GM12892 (cell line): ENCODE results near the gene GLB1L3.
"Not testable (repeated sequence)": the region's sequence is repeated elsewhere in the genome, so short reads cannot be mapped to it uniquely, and the experiment has no call there.

Experiments used
- DNase-seq: peaks from one replicate; pipeline ENCODE4 v3.0.0; 2011; ENCODE audit not compliant: insufficient read length
- FAIRE-seq: peaks from 2 replicates; lab custom pipeline; 2011; peaks lifted over from hg19 to GRCh38; lab: Jason Lieb, UNC
- POLR2A ChIP-seq: IDR thresholded peaks from 2 replicates; pipeline ENCODE4 v1.6.1; 2011; ENCODE audit warnings: low read depth, low read length, control low read depth
- POLR2AphosphoS5 ChIP-seq: IDR thresholded peaks from 2 replicates; pipeline ENCODE4 v1.6.1; 2011; ENCODE audit warnings: low read depth, low read length, control low read depth
- TAF1 ChIP-seq: IDR thresholded peaks from 2 replicates; pipeline ENCODE4 v1.6.1; 2011; ENCODE audit warnings: low read depth, mild to moderate bottlenecking, control low read depth, low read length, borderline replicate concordance

Gene GLB1L3

GRCh38 chr11:134282121-134283045 is 6.2 kb downstream of the GLB1L3 start:
- no peak for TF ChIP-seq POLR2A
- TF ChIP-seq TAF1 = no peak
- no peak for TF ChIP-seq POLR2AphosphoS5
- DNase-seq = no peak
- no peak for FAIRE-seq

GRCh38 chr11:134283461-134284230 is 7.5 kb downstream of the GLB1L3 start:
- TF ChIP-seq POLR2A (no peak), TAF1 (no peak), POLR2AphosphoS5 (no peak)
- FAIRE-seq = no peak
- no peak for DNase-seq

- not testable (repeated sequence) for FAIRE-seq, DNase-seq
Measured at GRCh38 chr11:134284349-134284748, 8.2 kb downstream of the GLB1L3 start.

GRCh38 chr11:134287561-134287960 is 11.4 kb downstream of the GLB1L3 start:
- FAIRE-seq = no peak
- DNase-seq = no peak
- TF ChIP-seq POLR2A (no peak), POLR2AphosphoS5 (no peak), TAF1 (no peak)

GRCh38 chr11:134288486-134288885 is 12.3 kb downstream of the GLB1L3 start:
- FAIRE-seq = no peak
- TF ChIP-seq POLR2AphosphoS5 (no peak), TAF1 (no peak), POLR2A (no peak)

GRCh38 chr11:134289167-134289566 is 13.0 kb downstream of the GLB1L3 start:
- TF ChIP-seq POLR2AphosphoS5 (no peak), POLR2A (no peak), TAF1 (no peak)
- FAIRE-seq (no peak), DNase-seq (no peak)

More at GRCh38 chr11:134288486-134288885, 12.3 kb downstream of the GLB1L3 start:
- DNase-seq = no peak

- TF ChIP-seq TAF1 (no peak), POLR2AphosphoS5 (no peak), POLR2A (no peak)
- FAIRE-seq (no peak), DNase-seq (no peak)
Measured at GRCh38 chr11:134289789-134290188, 13.6 kb downstream of the GLB1L3 start.

- FAIRE-seq (no peak), DNase-seq (no peak)
- no peak for TF ChIP-seq POLR2AphosphoS5
- TF ChIP-seq TAF1 = no peak
- no peak for TF ChIP-seq POLR2A
Measured at GRCh38 chr11:134290646-134291045, 14.5 kb downstream of the GLB1L3 start.

GRCh38 chr11:134291196-134291595 is 15.0 kb downstream of the GLB1L3 start:
- FAIRE-seq = no peak
- TF ChIP-seq POLR2AphosphoS5 (no peak), POLR2A (no peak), TAF1 (no peak)

GRCh38 chr11:134292661-134293060 is 16.5 kb downstream of the GLB1L3 start:
- FAIRE-seq (no peak), DNase-seq (no peak)
- TF ChIP-seq POLR2AphosphoS5 = no peak
- no peak for TF ChIP-seq POLR2A
- TF ChIP-seq TAF1 = no peak

More at GRCh38 chr11:134291196-134291595, 15.0 kb downstream of the GLB1L3 start:
- no peak for DNase-seq
